ENCODE measurements around the gene PHLPP1. TPM values are rescaled to one million over a fixed set of nuclear protein-coding genes. Genes with fewer than 3 reads are reported as not detected.
"Not testable (repeated sequence)": the region's sequence is repeated elsewhere in the genome, so short reads cannot be mapped to it uniquely, and the experiment has no call there.

The PHLPP1 gene
- total RNA-seq, 2 donors from 2014 or later: 7.8 to 10.5 TPM

DNA sequence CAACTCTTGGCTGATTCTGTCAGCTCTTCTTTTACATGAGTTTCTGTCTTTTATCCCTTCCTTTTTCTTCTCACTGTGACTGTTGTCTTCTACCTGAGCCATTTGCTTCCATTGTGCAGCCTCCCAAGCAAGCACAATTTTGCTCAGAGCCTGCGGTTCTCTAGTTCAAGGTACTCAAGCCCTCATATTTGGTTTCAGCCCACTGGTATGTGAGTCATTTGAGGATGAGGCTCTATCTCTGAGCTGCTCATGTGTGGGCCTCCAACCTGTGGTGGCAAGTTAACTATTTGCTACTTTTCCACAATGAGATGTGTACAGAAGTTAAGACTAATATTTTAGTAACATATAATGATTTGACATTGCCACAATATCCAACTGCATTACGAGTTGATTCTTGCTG is 183.0 kb downstream of the PHLPP1 start:
- Mint-ChIP-seq H3K27ac (no peak overlapping the region), H3K9me3 (no peaks in the 10 kb centered on the region), H3K36me3 (peaks cover 6 to 15% of the 10 kb centered on the region in 2 donors)
- DNase-seq (ENCODE audit: low spot score in 2 of 2) (no peak), ATAC-seq (peak; percentile 49 to 54)

DNA sequence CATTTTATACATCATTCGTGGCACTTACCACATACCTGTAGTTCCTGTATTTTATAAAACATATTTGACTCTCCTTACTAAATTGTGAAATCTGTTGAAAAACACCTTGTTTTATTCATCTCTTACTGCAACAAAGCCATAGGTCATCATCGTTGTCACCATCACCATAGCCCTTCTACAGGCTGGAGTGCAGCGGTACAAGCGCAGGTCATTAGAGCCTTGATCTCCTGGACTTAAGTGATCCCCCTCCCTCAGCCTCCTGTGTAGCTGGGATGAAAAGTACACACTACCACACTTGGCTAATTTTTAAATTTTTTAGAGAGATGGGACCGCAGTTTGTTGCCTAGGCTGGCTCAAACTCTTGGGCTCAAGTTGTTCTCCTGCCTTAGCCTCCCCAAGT is 184.2 kb downstream of the PHLPP1 start:
- DNase-seq (ENCODE audit: low spot score in 2 of 2) (no peak), ATAC-seq (no peak)
- H3K36me3 Mint-ChIP-seq: peaks cover 15% of the 10 kb centered on the region in 2 donors
- no peaks in the 10 kb centered on the region for H3K9me3 Mint-ChIP-seq
- H3K27ac Mint-ChIP-seq: no peak overlapping the region

DNA sequence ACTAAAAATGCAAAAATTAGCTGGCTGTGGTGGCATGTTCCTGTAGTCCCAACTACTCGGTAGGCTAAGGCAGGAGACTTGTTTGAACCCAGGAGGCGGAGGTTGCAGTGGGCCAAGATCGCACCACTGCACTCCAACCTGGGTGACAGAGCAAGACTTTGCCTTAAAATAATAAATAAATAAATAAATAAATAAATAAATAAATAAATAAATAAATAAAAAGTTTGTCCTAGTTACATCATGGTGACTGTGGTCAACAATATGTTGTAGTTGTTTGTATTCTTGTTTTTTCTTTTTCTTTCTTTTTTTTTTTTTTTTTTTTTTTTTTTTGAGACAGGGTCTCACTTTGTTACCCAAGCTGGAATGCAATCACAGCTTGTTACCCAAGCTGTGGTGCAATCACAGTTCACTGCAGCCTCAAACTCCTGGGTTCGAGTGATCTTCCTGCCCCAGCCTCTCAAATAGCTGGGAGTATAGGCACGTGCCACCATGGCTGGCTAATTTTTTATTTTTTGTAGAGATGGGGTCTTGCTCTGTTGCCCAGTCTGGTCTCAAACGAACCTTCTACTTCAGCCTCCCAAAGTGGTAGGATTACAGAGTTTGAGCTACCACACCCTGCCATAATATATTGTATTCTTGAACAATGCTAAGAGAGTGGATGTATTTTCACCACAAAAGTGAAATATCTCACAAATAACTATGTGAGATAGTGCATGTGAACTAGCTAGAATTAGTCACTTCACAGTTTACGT is 185.0 kb downstream of the PHLPP1 start:
- Mint-ChIP-seq H3K9me3 (no peaks in the 10 kb centered on the region), H3K27ac (no peak overlapping the region), H3K36me3 (peaks cover 15% of the 10 kb centered on the region in 2 donors)
- ATAC-seq (no peak), DNase-seq (ENCODE audit: low spot score in 2 of 2) (no peak)

GRCh38 chr18:62902776-62903175 is 187.4 kb downstream of the PHLPP1 start:
- DNase-seq (ENCODE audit: low spot score in 2 of 2): no peak
- Mint-ChIP-seq H3K27ac (no peak overlapping the region), H3K9me3 (no peaks in the 10 kb centered on the region), H3K36me3 (peaks cover 15 to 20% of the 10 kb centered on the region in 2 donors)
- ATAC-seq: no peak

GRCh38 chr18:62904396-62905285 is 189.3 kb downstream of the PHLPP1 start:
- DNase-seq (ENCODE audit: low spot score in 2 of 2) (no peak), ATAC-seq (no peak)
- Mint-ChIP-seq H3K36me3 (peaks cover 9 to 13% of the 10 kb centered on the region in 2 donors), H3K9me3 (no peaks in the 10 kb centered on the region), H3K27ac (no peak overlapping the region)

DNA sequence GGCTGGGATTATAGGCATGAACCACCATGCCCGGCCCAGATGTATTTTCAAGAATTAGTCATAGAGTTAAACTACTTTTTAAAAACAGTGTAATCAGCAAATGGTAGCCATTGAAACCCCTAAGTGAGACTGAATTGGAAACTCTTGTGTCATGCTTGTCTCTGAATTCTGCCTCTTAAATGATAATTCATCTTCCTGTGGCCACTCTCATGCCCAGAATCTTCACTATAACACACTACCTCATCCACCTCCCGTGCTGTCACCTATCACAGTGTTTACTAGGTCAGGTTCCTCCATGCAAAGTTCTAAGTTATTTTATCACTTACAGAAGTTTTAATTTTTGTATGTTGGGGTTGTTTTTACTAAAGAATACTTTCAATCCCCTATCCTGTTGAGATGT is 197.5 kb downstream of the PHLPP1 start:
- no peak overlapping the region for H3K27ac Mint-ChIP-seq
- no peaks in the 10 kb centered on the region for H3K36me3 Mint-ChIP-seq
- DNase-seq (ENCODE audit: low spot score in 2 of 2) (no peak), ATAC-seq (peak in 1 of 2 donors; percentile 13)
- no peaks in the 10 kb centered on the region for H3K9me3 Mint-ChIP-seq

DNA sequence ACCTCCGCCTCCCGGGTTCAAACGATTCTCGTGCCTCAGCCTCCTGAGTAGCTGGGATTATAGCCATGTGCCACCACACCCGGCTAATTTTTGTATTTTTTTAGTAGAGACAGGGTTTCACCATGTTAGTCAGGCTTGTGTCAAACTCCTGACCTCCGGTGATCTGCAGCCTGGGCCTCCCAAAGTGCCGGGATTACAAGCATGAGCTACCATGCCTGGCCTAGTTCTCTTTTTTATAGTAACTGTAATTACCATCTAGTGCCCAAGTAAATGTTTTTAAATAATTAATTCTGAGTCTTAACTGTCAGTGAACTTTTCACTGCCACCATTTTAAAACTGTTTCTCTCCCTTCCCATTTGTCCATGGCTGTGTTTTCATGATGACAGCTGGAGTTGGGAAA is 198.5 kb downstream of the PHLPP1 start:
- H3K9me3 Mint-ChIP-seq; ATAC-seq; H3K36me3 Mint-ChIP-seq; H3K27ac Mint-ChIP-seq; DNase-seq (ENCODE audit: low spot score in 2 of 2): not testable (repeated sequence)

GRCh38 chr18:62914871-62915392 is 199.6 kb downstream of the PHLPP1 start:
- Mint-ChIP-seq H3K9me3 (no peaks in the 10 kb centered on the region), H3K36me3 (no peaks in the 10 kb centered on the region), H3K27ac (no peak overlapping the region)
- no peak for ATAC-seq
- DNase-seq (ENCODE audit: low spot score in 2 of 2): no peak

- ATAC-seq (no peak), DNase-seq (ENCODE audit: low spot score in 2 of 2) (no peak)
- no peak overlapping the region for H3K27ac Mint-ChIP-seq
- H3K9me3 Mint-ChIP-seq: no peaks in the 10 kb centered on the region
- no peaks in the 10 kb centered on the region for H3K36me3 Mint-ChIP-seq
Measured at GRCh38 chr18:62918361-62918760, 203.0 kb downstream of the PHLPP1 start.

DNA sequence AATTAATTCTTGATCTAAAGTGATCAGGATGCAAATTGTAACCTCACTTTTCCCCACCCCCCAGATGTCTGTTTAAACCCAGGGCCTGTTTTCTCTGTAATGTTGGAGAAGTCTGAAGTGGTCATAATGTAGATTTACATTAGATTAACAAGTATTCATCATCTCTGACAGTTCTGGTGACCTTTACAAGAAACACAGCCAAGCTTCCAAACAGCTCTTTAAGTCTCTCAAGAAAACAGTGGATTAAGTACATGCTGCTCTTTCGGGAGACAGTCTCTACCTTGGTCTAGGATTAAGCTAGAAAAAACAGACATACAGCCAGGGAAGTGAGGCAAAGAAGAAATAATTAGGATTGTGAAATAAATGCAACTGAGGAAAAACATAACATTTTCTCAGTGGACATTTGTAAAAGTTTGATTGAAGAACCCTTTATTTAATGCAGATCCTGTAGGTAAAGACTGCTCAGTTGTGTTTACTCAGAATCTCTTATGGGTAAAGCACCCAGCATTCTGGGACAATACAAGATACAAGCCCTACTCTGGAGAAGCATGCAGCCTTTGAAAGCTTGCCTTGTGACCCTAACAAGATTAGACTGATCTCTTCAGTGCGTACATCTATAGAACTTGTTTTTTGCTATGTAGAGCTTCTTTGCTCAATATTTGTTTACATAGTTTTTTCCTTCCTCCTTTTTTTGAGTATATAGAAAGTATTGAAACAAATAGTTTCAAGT is 203.9 kb downstream of the PHLPP1 start:
- ATAC-seq (no peak), DNase-seq (ENCODE audit: low spot score in 2 of 2) (no peak)
- no peaks in the 10 kb centered on the region for H3K36me3 Mint-ChIP-seq
- no peaks in the 10 kb centered on the region for H3K9me3 Mint-ChIP-seq
- no peak overlapping the region for H3K27ac Mint-ChIP-seq

DNA sequence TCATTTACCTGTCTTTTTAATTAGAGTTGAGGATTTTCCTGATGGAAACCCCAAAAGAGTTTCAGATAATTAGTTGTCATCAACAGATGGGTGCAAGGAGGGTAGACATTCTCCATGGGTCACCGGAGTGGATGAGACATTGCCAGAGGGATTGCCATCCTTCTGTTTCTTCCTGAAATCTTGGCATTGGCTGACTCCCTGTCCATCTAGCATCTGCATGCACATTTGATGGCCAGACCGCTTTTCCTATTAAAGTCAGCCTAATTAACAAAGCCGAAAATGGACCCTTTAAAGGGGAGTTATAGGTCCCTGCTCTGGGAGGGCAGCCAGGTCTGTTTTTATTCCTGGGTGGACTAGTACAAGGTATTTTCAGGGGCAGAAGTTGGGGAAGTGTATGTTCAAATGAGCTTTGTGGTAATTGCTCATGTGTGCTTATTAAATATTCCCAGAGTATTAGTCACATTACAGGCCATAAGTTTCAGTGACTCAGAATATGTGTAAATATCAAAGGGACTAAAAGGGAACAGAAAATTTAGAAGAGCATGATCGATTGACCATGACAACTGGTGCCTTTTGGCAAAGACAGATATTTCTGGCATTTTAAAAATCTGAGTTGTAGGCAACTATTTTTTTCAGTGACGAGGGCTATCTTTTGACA is 209.8 kb downstream of the PHLPP1 start:
- Mint-ChIP-seq H3K36me3 (no peaks in the 10 kb centered on the region), H3K27ac (no peak overlapping the region), H3K9me3 (peaks cover 0 to 1% of the 10 kb centered on the region in 2 donors)
- no peak for DNase-seq (ENCODE audit: low spot score in 2 of 2)
- ATAC-seq: no peak

GRCh38 chr18:62928326-62928725 is 213.0 kb downstream of the PHLPP1 start:
- peaks cover 0 to 18% of the 10 kb centered on the region in 2 donors for H3K9me3 Mint-ChIP-seq
- no peak for ATAC-seq
- no peaks in the 10 kb centered on the region for H3K36me3 Mint-ChIP-seq
- no peak for DNase-seq (ENCODE audit: low spot score in 2 of 2)
- H3K27ac Mint-ChIP-seq: no peak overlapping the region

- Mint-ChIP-seq H3K36me3 (no peaks in the 10 kb centered on the region), H3K9me3 (peaks cover 5 to 18% of the 10 kb centered on the region in 2 donors), H3K27ac (no peak overlapping the region)
- DNase-seq (ENCODE audit: low spot score in 2 of 2): no peak
- no peak for ATAC-seq
Measured at GRCh38 chr18:62933261-62933887, 218.0 kb downstream of the PHLPP1 start.

DNA sequence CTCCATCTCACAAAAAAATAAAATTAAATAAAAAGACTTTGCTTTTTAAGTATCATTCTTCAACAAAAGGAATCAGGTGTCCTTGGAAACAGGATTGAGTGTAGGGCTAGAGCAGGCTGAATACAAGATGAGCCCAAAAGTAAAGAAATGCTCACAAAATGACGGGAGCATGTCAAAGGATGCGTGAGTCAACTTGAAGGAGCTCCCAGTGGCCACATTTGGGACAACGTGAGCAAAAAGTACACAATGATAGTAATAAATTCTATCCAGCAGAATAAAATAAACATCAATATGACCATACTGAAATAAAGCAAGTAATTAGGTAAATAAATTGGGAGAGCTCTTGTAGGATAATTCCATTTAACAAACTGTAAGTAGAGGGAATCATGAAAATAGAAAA is 220.7 kb downstream of the PHLPP1 start:
- ATAC-seq: no peak
- Mint-ChIP-seq H3K27ac (no peak overlapping the region), H3K9me3 (peaks cover 5 to 12% of the 10 kb centered on the region in 2 donors), H3K36me3 (no peaks in the 10 kb centered on the region)
- DNase-seq (ENCODE audit: low spot score in 2 of 2): no peak

- Mint-ChIP-seq H3K27ac (no peak overlapping the region), H3K36me3 (no peaks in the 10 kb centered on the region), H3K9me3 (peaks cover 5 to 7% of the 10 kb centered on the region in 2 donors)
- ATAC-seq: no peak
- DNase-seq (ENCODE audit: low spot score in 2 of 2): no peak
Measured at GRCh38 chr18:62937065-62937464, 221.7 kb downstream of the PHLPP1 start.

DNA sequence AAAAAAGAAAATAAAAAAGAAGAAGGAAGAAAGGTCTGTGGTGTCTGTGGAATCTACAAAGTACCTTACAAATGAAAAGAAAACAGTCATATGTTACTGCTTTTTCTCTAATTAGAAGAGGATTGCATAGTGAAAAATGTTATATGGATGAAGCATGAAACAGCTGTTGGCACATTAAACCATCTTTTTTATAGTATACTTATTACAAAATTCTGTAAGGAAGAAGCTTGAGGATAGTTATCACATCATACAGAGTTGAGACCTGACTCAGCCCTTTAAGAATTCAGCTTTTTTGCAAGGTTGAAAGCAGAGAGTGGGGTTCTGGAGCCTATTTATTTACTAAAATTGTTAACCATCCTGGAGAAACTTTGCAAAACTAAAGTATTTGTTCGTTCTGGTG is 222.7 kb downstream of the PHLPP1 start:
- no peak overlapping the region for H3K27ac Mint-ChIP-seq
- H3K9me3 Mint-ChIP-seq: peaks cover 0 to 5% of the 10 kb centered on the region in 2 donors
- H3K36me3 Mint-ChIP-seq: no peaks in the 10 kb centered on the region
- ATAC-seq: no peak
- DNase-seq (ENCODE audit: low spot score in 2 of 2): no peak

Measured in activated naive CD4-positive, alpha-beta T cell treated with anti-CD3 and anti-CD28 coated beads, Interleukin-2, amount 50 U/mL, for 72 hours (primary cell).